Activated T-helper 1 cell treated with Interleukin-2 at 50 U/mL for 16 hours (primary cell): ENCODE data around the gene IGFBP1.
"Not testable (repeated sequence)": the region's sequence is repeated elsewhere in the genome, so short reads cannot be mapped to it uniquely, and the experiment has no call there.

Source experiments
- DNase-seq: peaks from one replicate; pipeline ENCODE4 v3.0.0-alpha.2; 2020; ENCODE audit warnings: low read depth

The IGFBP1 gene

GRCh38 chr7:45938626-45939302 lies 50.5 kb downstream of the IGFBP1 start:
- no peak for DNase-seq

DNA sequence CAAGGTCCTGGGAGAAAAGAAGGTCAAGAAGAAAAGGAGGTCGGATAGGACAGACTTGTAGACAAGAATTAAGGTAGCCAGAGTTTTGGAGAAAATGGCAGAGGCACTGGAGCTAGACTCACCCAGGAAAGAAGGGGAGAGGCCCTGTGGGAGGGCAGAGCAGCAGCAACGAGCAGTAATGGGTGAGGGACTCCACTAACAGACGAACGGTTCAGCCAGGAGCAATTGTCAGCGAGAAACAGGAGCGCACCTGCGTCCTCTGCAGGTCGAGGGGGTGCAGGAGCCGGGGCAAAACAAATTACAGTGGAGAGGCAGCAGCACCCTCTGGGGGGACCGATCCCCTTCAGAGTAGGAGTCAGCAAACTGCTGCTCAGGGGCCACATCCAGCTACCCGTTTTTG lies 51.3 kb downstream of the IGFBP1 start:
- DNase-seq = no peak

GRCh38 chr7:45940237-45940781 lies 52.0 kb downstream of the IGFBP1 start:
- DNase-seq = not testable (repeated sequence)

DNA sequence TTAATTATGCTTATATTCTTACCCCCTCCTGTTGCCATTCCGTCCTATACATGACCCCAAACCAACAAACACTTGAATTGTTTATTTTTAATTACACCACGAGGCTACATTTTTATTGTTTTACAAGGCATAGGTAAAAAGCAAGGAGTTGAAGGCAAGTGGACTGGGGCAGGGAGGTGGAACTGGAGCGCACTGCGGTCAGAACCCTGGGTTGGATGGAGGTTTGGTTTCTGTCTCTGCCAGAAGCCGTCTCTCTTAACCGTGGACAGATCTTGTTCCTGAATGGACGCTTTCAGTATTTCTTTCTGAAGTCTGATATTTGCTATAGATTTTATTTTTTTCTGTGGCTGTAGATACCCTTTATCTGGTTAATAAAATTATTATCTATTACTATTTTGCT lies 52.7 kb downstream of the IGFBP1 start:
- no peak for DNase-seq
